ENCODE data around the gene PCSK6.

Gene PCSK6

GRCh38 chr15:101522621-101523559, 33.4 kb upstream of the PCSK6 start:
- DNase-seq (ENCODE audit: low read depth): no peak

GRCh38 chr15:101522091-101522490, 32.6 kb upstream of the PCSK6 start:
- DNase-seq (ENCODE audit: low read depth): no peak

GRCh38 chr15:101521591-101521990, 32.1 kb upstream of the PCSK6 start:
- no peak for DNase-seq (ENCODE audit: low read depth)

- DNase-seq (ENCODE audit: low read depth): no peak
These were observed 31.6 kb upstream of the PCSK6 start for GRCh38 chr15:101521069-101521468.

GRCh38 chr15:101520395-101520794, 30.9 kb upstream of the PCSK6 start:
- no peak for DNase-seq (ENCODE audit: low read depth)

GRCh38 chr15:101517504-101517903, 28.0 kb upstream of the PCSK6 start:
- DNase-seq (ENCODE audit: low read depth): no peak

GRCh38 chr15:101514318-101514717, 24.8 kb upstream of the PCSK6 start:
- DNase-seq (ENCODE audit: low read depth): no peak

GRCh38 chr15:101511717-101512116, 22.2 kb upstream of the PCSK6 start:
- no peak for DNase-seq (ENCODE audit: low read depth)

GRCh38 chr15:101510212-101511197, 21.0 kb upstream of the PCSK6 start:
- DNase-seq (ENCODE audit: low read depth): no peak

GRCh38 chr15:101509279-101509678, 19.8 kb upstream of the PCSK6 start:
- DNase-seq (ENCODE audit: low read depth): no peak

GRCh38 chr15:101506491-101506890, 17.0 kb upstream of the PCSK6 start:
- no peak for DNase-seq (ENCODE audit: low read depth)

GRCh38 chr15:101505610-101506337, 16.3 kb upstream of the PCSK6 start:
- no peak for DNase-seq (ENCODE audit: low read depth)

- DNase-seq (ENCODE audit: low read depth): no peak
These were observed 15.5 kb upstream of the PCSK6 start for GRCh38 chr15:101504866-101505609.

- no peak for DNase-seq (ENCODE audit: low read depth)
These were observed 14.9 kb upstream of the PCSK6 start for GRCh38 chr15:101504373-101504772.

GRCh38 chr15:101503296-101503599, 13.7 kb upstream of the PCSK6 start:
- no peak for DNase-seq (ENCODE audit: low read depth)

- DNase-seq (ENCODE audit: low read depth): no peak
These were observed 13.2 kb upstream of the PCSK6 start for GRCh38 chr15:101502572-101503295.

- DNase-seq (ENCODE audit: low read depth): peak; percentile 35
These were observed 12.3 kb upstream of the PCSK6 start for GRCh38 chr15:101501703-101502373.

- DNase-seq (ENCODE audit: low read depth): no peak
These were observed 11.5 kb upstream of the PCSK6 start for GRCh38 chr15:101500865-101501551.

- no peak for DNase-seq (ENCODE audit: low read depth)
These were observed 10.6 kb upstream of the PCSK6 start for GRCh38 chr15:101499863-101500713.

Data from stimulated activated CD8-positive, alpha-beta memory T cell treated with anti-CD3 and anti-CD28 coated beads, Interleukin-4, amount 100 ng/mL, for 24 hours (primary cell).